Hepatocyte (in vitro differentiated cells): ENCODE measurements around the gene RERGL. TPM values are rescaled to one million over a fixed set of nuclear protein-coding genes. Genes with fewer than 3 reads are reported as not detected.
"Not testable (repeated sequence)": the region's sequence is repeated elsewhere in the genome, so short reads cannot be mapped to it uniquely, and the experiment has no call there.

Source experiments
- DNase-seq: peaks from one replicate; pipeline ENCODE4 v3.0.0-alpha.2; 2016; ENCODE audit warnings: low spot score
- H2AFZ ChIP-seq: fragments of 200-600 bp; sonication (generic); 2 replicates; pipeline ENCODE4 v1.6.0; 2016; ENCODE audit warnings: antibody characterized with exemption, mild to moderate bottlenecking
- H3K27ac ChIP-seq: fragments of 200-600 bp; sonication (generic); 2 replicates; pipeline ENCODE4 v1.5.1; 2016; ENCODE audit warnings: mild to moderate bottlenecking
- H3K27me3 ChIP-seq: fragments of 200-600 bp; sonication (generic); 2 replicates; pipeline ENCODE4 v1.6.1; 2016
- H3K36me3 ChIP-seq: fragments of 200-600 bp; sonication (generic); replicated peaks from 2 replicates; pipeline ENCODE4 v1.5.1; 2016; ENCODE audit warnings: low read depth; ENCODE audit not compliant: insufficient read depth
- H3K4me1 ChIP-seq: fragments of 200-600 bp; sonication (generic); 2 replicates; pipeline ENCODE4 v1.5.1; 2016; ENCODE audit warnings: mild to moderate bottlenecking, moderate library complexity; ENCODE audit not compliant: insufficient read depth
- H3K4me2 ChIP-seq: fragments of 200-600 bp; sonication (generic); 2 replicates; pipeline ENCODE4 v1.6.0; 2016
- H3K4me3 ChIP-seq: fragments of 200-600 bp; sonication (generic); 2 replicates; pipeline ENCODE4 v1.5.1; 2016; ENCODE audit warnings: mild to moderate bottlenecking
- H3K79me2 ChIP-seq: fragments of 200-600 bp; sonication (generic); 2 replicates; pipeline ENCODE4 v1.6.0; 2017; ENCODE audit warnings: mild to moderate bottlenecking
- H3K9me2 ChIP-seq: fragments of 200-600 bp; sonication (generic); replicated peaks from 2 replicates; pipeline ENCODE4 v1.6.0; 2017; ENCODE audit warnings: mild to moderate bottlenecking; ENCODE audit not compliant: insufficient read depth
- H3K9me3 ChIP-seq: fragments of 200-600 bp; sonication (generic); 2 replicates; pipeline ENCODE4 v1.5.1; 2016; ENCODE audit warnings: low read depth, mild to moderate bottlenecking
- H4K20me1 ChIP-seq: fragments of 200-600 bp; sonication (generic); 2 replicates; pipeline ENCODE4 v1.6.0; 2016; ENCODE audit warnings: mild to moderate bottlenecking; ENCODE audit not compliant: insufficient read depth, poor library complexity, severe bottlenecking
- EZH2 ChIP-seq: fragments of 200-600 bp; sonication (generic); IDR thresholded peaks from 2 replicates; pipeline ENCODE4 v1.6.1; 2016; ENCODE audit warnings: antibody characterized with exemption, mild to moderate bottlenecking, borderline replicate concordance
- EZH2phosphoT487 ChIP-seq: fragments of 200-600 bp; sonication (generic); IDR thresholded peaks from one replicate; pipeline ENCODE4 v1.6.1; 2018; ENCODE audit warnings: antibody characterized with exemption, mild to moderate bottlenecking, low read depth, moderate library complexity; ENCODE audit not compliant: unreplicated experiment, severe bottlenecking
- WGBS: methylation state at CpG from one replicate; pipeline ENCODE4 v1.1.6; 2016; ENCODE audit warnings: low lambda C conversion rate; ENCODE audit errors: missing lambda C conversion rate; 5-methylcytosine and 5-hydroxymethylcytosine counted together
- polyA plus RNA-seq: library from polyadenylated mRNA; unstranded; fragments of >200 nt; fragmentation: Nextera tagmentation; extraction: Ambion mirVana; gene quantifications from 2 replicates; pipeline ENCODE4 v1.2.1, GENCODE V29; 2016
- total RNA-seq: library from RNA; depleted of rRNA; stranded (reverse); fragments of >200 nt; gene quantifications from 2 replicates; pipeline ENCODE4 v1.2.3, GENCODE V29; 2014
- TF ChIP-seq, protein P1 (sequence below): fragments of 200-600 bp; sonication (generic); IDR thresholded peaks from 2 replicates; pipeline ENCODE4 v1.5.1; 2016; ENCODE audit warnings: antibody characterized with exemption, mild to moderate bottlenecking; ENCODE audit not compliant: poor library complexity

RERGL gene
- total and polyA plus RNA-seq, 2 experiments from 2014 or later = 0.70 TPM; not detected in 1

DNA sequence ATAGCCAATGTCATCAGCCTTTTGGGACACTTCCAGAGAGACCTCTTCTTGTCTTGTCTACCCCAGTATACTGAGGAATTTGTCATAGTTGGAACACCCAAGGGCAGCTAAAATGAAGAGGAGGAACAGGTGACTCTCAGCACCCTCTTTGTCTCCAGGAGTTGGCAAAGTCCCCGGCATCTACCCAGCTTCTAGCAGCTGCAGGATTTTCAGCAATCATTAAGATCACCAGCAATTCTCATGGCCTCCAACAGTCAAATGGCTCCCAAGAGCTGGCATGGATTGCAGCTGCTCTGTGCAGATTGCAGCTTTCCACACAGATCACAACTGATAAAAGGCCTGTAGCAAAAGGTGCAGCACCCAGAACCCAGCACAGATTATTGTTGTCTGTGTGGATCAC lies 32.9 kb downstream of the RERGL start:
- no peak overlapping the region for H3K27ac ChIP-seq
- no peaks in the 10 kb centered on the region for H4K20me1 ChIP-seq
- no peak overlapping the region for H3K4me2 ChIP-seq
- H3K9me3 ChIP-seq = no peaks in the 10 kb centered on the region
- TF ChIP-seq EZH2 = no peak
- no peak for TF ChIP-seq EZH2phosphoT487
- TF ChIP-seq, protein P1, sequence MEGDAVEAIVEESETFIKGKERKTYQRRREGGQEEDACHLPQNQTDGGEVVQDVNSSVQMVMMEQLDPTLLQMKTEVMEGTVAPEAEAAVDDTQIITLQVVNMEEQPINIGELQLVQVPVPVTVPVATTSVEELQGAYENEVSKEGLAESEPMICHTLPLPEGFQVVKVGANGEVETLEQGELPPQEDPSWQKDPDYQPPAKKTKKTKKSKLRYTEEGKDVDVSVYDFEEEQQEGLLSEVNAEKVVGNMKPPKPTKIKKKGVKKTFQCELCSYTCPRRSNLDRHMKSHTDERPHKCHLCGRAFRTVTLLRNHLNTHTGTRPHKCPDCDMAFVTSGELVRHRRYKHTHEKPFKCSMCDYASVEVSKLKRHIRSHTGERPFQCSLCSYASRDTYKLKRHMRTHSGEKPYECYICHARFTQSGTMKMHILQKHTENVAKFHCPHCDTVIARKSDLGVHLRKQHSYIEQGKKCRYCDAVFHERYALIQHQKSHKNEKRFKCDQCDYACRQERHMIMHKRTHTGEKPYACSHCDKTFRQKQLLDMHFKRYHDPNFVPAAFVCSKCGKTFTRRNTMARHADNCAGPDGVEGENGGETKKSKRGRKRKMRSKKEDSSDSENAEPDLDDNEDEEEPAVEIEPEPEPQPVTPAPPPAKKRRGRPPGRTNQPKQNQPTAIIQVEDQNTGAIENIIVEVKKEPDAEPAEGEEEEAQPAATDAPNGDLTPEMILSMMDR = no peak
- 100% methylated on average over 1 of the region's 1 CpG for WGBS
- no peak overlapping the region for H3K4me3 ChIP-seq
- no peak overlapping the region for H2AFZ ChIP-seq
- no peaks in the 10 kb centered on the region for H3K9me2 ChIP-seq
- H3K4me1 ChIP-seq = no peaks in the 10 kb centered on the region
- no peak for DNase-seq
- H3K79me2 ChIP-seq = no peaks in the 10 kb centered on the region
- no peaks in the 10 kb centered on the region for H3K27me3 ChIP-seq
- no peaks in the 10 kb centered on the region for H3K36me3 ChIP-seq

DNA sequence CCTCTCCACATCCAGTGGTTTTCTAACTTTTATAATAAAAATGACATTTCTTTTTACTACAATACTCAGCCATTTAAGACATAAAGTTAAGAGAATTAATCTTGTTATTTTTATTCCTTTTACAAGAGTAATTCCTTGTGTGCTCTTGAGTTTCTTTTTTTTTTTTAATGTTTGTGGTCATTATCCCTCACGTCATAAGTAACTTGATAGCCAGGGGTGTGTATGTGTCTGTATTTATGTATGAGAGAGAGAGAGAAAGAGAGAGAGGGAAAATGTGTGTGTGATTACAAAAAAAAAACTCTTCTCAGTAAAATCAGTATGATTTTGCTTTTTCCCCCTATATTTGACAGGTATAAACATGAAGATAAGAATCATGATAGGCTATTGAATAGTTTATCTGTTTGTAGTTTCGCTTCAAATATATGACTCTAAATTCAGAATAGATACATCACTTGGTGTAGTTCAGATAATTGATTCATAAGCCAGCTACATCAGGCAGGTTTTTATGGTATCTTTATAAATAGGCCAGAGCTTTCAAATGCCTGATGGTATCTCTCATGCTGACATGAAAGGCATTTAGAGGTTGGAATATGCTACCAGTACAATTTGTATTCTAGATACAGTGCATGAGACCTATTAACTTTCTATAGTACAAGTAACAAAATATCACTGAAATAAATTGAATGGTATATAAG lies 34.9 kb downstream of the RERGL start:
- no peak for DNase-seq
- Histone ChIP-seq H4K20me1 (no peaks in the 10 kb centered on the region), H3K4me3 (no peak overlapping the region), H3K79me2 (no peaks in the 10 kb centered on the region), H3K4me2 (no peak overlapping the region), H3K27me3 (no peaks in the 10 kb centered on the region), H3K9me2 (no peaks in the 10 kb centered on the region), H3K36me3 (no peaks in the 10 kb centered on the region), H2AFZ (no peak overlapping the region), H3K4me1 (no peaks in the 10 kb centered on the region), H3K27ac (no peak overlapping the region), H3K9me3 (no peaks in the 10 kb centered on the region)
- TF ChIP-seq EZH2phosphoT487 = no peak
- TF ChIP-seq, protein P1 = no peak
- TF ChIP-seq EZH2 = no peak
- WGBS = 62% methylated on average over 2 of the region's 2 CpGs

DNA sequence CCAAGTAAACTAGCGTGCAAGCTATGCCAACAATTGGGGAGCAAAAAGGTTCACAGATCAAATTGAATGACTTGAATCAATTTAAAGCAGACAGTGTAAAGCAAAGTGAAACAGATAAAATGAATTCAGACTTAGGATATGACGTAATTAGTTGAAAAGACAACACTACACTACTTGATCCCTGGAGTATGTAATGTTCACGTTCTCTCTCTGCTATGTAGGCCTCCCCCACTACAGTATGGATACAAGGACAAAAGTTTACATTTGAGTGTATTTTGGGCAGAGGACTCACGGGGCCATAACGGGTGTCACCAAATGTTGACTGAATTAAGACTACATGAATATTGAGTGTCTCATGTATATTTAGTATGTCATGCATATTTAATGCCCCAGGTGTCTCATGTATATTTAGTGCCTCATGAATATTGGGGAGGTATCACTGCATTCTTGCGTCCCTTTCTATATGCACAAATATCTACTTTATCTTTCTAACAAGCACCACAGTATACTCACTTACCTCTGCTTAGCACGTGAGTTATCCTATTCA lies 44.5 kb downstream of the RERGL start:
- Histone ChIP-seq H3K27me3 (no peaks in the 10 kb centered on the region), H3K27ac (no peak overlapping the region), H3K4me3 (no peak overlapping the region), H3K9me3 (no peaks in the 10 kb centered on the region), H3K79me2 (no peaks in the 10 kb centered on the region), H3K36me3 (no peaks in the 10 kb centered on the region), H3K4me1 (no peaks in the 10 kb centered on the region), H4K20me1 (no peaks in the 10 kb centered on the region), H2AFZ (no peak overlapping the region), H3K9me2 (no peaks in the 10 kb centered on the region), H3K4me2 (no peak overlapping the region)
- no peak for DNase-seq
- TF ChIP-seq, protein P1 = no peak
- TF ChIP-seq EZH2phosphoT487 (no peak), EZH2 (no peak)
- 86% methylated on average over 7 of the region's 7 CpGs for WGBS

DNA sequence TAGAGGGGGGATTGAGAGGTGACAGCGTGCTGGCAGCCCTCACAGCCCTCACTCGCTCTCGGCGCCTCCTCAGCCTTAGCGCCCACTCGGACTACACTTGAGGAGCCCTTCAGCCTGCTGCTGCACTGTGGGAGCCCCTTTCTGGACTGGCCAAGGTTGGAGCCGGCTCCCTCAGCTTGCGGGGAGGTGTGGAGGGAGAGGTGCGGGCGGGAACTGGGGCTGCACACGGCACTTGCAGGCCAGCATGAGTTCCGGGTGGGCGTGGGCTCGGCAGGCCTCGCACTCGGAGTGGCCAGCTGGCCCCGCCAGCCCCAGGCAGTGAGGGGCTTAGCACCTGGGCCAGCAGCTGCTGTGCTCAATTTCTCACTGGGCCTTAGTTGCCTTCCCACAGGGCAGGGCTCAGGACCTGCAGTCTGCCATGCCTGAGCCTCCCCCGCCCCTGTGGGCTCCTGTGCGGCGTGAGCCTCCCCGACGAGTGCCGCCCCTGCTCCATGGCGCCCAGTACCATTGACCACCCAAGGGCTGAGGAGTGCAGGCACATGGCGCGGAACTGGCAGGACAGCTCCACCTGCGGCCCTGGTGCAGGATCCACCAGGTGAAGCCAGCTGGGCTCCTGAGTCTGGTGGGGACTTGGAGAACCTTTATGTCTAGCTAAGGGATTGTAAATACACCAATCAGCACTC lies 49.8 kb downstream of the RERGL start:
- not testable (repeated sequence) for H3K27me3 ChIP-seq, H3K9me3 ChIP-seq, H2AFZ ChIP-seq, H3K9me2 ChIP-seq, H3K4me1 ChIP-seq, H3K36me3 ChIP-seq, H3K4me3 ChIP-seq, H3K4me2 ChIP-seq, DNase-seq, H3K79me2 ChIP-seq, H3K27ac ChIP-seq, H4K20me1 ChIP-seq
- 98% methylated on average over 25 of the region's 27 CpGs for WGBS
